GM23338 (cell line): ENCODE data around the gene CEACAM19. TPM values are rescaled to one million over a fixed set of nuclear protein-coding genes. Genes with fewer than 3 reads are reported as not detected.

Experiments
- ATAC-seq: fragments of 200-7000 bp; cut with Tn5 transposase; 3 replicates; pipeline ENCODE4 v1.9.1; 2020
- DNase-seq: peaks from one replicate; pipeline ENCODE4 v3.0.0-alpha.2; 2015; ENCODE audit warnings: low spot score
- H2AFZ ChIP-seq: fragments of 200-600 bp; sonication (generic); 2 replicates; pipeline ENCODE4 v1.8.0; 2016; ENCODE audit warnings: antibody characterized with exemption, mild to moderate bottlenecking, moderate library complexity
- H3F3A ChIP-seq: fragments of 200-600 bp; sonication (generic); replicated peaks from 2 replicates; pipeline ENCODE4 v1.8.0; 2017; ENCODE audit warnings: antibody characterized with exemption, mixed run types, low read depth
- H3K27ac ChIP-seq: fragments of 200-600 bp; sonication (generic); 2 replicates; pipeline ENCODE4 v1.6.1; 2016; ENCODE audit warnings: low read depth
- H3K27me3 ChIP-seq: fragments of 200-600 bp; sonication (generic); 2 replicates; pipeline ENCODE4 v1.8.0; 2016; ENCODE audit warnings: mild to moderate bottlenecking, mixed run types, moderate library complexity; ENCODE audit not compliant: insufficient read depth
- H3K36me3 ChIP-seq: fragments of 200-600 bp; sonication (generic); 2 replicates; pipeline ENCODE4 v1.8.0; 2016; ENCODE audit warnings: mild to moderate bottlenecking; ENCODE audit not compliant: insufficient read depth
- H3K4me1 ChIP-seq: fragments of 200-600 bp; sonication (generic); 2 replicates; pipeline ENCODE4 v1.8.0; 2016; ENCODE audit warnings: mild to moderate bottlenecking, moderate library complexity; ENCODE audit not compliant: insufficient read depth
- H3K4me2 ChIP-seq: fragments of 200-600 bp; sonication (generic); 2 replicates; pipeline ENCODE4 v1.7.1; 2017; ENCODE audit warnings: mixed run types
- H3K4me3 ChIP-seq: fragments of 200-600 bp; sonication (generic); 2 replicates; pipeline ENCODE4 v1.6.1; 2016; ENCODE audit warnings: mixed run types
- H3K79me2 ChIP-seq: fragments of 200-600 bp; sonication (generic); replicated peaks from 2 replicates; pipeline ENCODE4 v1.8.0; 2017; ENCODE audit warnings: mild to moderate bottlenecking; ENCODE audit not compliant: insufficient read depth
- H3K9me2 ChIP-seq: fragments of 200-600 bp; sonication (generic); 2 replicates; pipeline ENCODE4 v1.8.0; 2017; ENCODE audit not compliant: insufficient read depth
- H4K20me1 ChIP-seq: fragments of 200-600 bp; sonication (generic); replicated peaks from 2 replicates; pipeline ENCODE4 v1.8.0; 2017; ENCODE audit warnings: mild to moderate bottlenecking; ENCODE audit not compliant: insufficient read depth
- H3K27ac Mint-ChIP-seq: 2 replicates; pipeline ENCODE4 v1.8.0; 2020; ENCODE audit warnings: inconsistent platforms, mild to moderate bottlenecking, moderate library complexity, mixed read lengths
- H3K27me3 Mint-ChIP-seq: 3 replicates; pipeline ENCODE4 v1.8.0; 2022; ENCODE audit warnings: low read depth, mild to moderate bottlenecking, moderate library complexity, mixed read lengths, inconsistent platforms; ENCODE audit not compliant: insufficient read depth, poor library complexity
- H3K36me3 Mint-ChIP-seq: 3 replicates; pipeline ENCODE4 v1.8.0; 2021; ENCODE audit warnings: low read depth, mild to moderate bottlenecking, inconsistent platforms, moderate library complexity, mixed read lengths
- H3K4me1 Mint-ChIP-seq: 3 replicates; pipeline ENCODE4 v1.8.0; 2020; ENCODE audit warnings: mild to moderate bottlenecking, inconsistent platforms, mixed read lengths
- H3K4me3 Mint-ChIP-seq: 3 replicates; pipeline ENCODE4 v1.8.0; 2021; ENCODE audit warnings: moderate library complexity, mild to moderate bottlenecking, inconsistent platforms, mixed read lengths
- H3K9me3 Mint-ChIP-seq: 3 replicates; pipeline ENCODE4 v1.8.0; 2020; ENCODE audit warnings: moderate library complexity, mild to moderate bottlenecking, inconsistent platforms, mixed read lengths
- CREB1 ChIP-seq: fragments of 250-450 bp; sonication (Bioruptor Pico); IDR thresholded peaks from 2 replicates; pipeline ENCODE4 v1.5.0; 2020; ENCODE audit warnings: low read depth, mild to moderate bottlenecking, moderate library complexity
- EZH2phosphoT487 ChIP-seq: fragments of 200-600 bp; sonication (generic); IDR thresholded peaks from one replicate; pipeline ENCODE4 v1.8.1; 2018; ENCODE audit warnings: antibody characterized with exemption; ENCODE audit not compliant: unreplicated experiment
- JUNB ChIP-seq: IDR thresholded peaks from one replicate; pipeline ENCODE4 v1.6.1; 2016; ENCODE audit warnings: antibody characterized with exemption; ENCODE audit not compliant: unreplicated experiment
- NANOG ChIP-seq: IDR thresholded peaks from 2 replicates; pipeline ENCODE4 v1.6.1; 2016; ENCODE audit warnings: antibody characterized with exemption, borderline replicate concordance
- POLR2AphosphoS5 ChIP-seq: IDR thresholded peaks from 2 replicates; pipeline ENCODE4 v1.6.1; 2016; ENCODE audit warnings: antibody characterized with exemption, low read depth
- STAT1 ChIP-seq: IDR thresholded peaks from one replicate; pipeline ENCODE4 v1.6.1; 2016; ENCODE audit warnings: antibody characterized with exemption; ENCODE audit not compliant: unreplicated experiment
- ZNF114 ChIP-seq: fragments of 250-450 bp; sonication (Bioruptor Pico); IDR thresholded peaks from 2 replicates; pipeline ENCODE4 v1.5.0; 2020; ENCODE audit warnings: mild to moderate bottlenecking, moderate library complexity
- ZNF331 ChIP-seq: fragments of 250-450 bp; sonication (Bioruptor Pico); IDR thresholded peaks from 2 replicates; pipeline ENCODE4 v1.5.0; 2020; ENCODE audit warnings: low read depth, mild to moderate bottlenecking, moderate library complexity
- polyA plus RNA-seq: library from polyadenylated mRNA; unstranded; fragments of >200 nt; fragmentation: Nextera tagmentation; extraction: Ambion mirVana; gene quantifications from 2 replicates; pipeline ENCODE4 v1.2.1, GENCODE V29; 2016
- total RNA-seq: library from RNA; depleted of rRNA; stranded (reverse); fragments of >200 nt; shearing (Covaris generic); gene quantifications from 2 replicates; pipeline ENCODE4 v1.2.3, GENCODE V29; 2014
- TF ChIP-seq, protein P1 (sequence below): IDR thresholded peaks from 2 replicates; pipeline ENCODE4 v1.6.1; 2016; ENCODE audit warnings: antibody characterized with exemption
- TF ChIP-seq, protein P2 (sequence below): IDR thresholded peaks from one replicate; pipeline ENCODE4 v1.6.1; 2018; ENCODE audit warnings: antibody characterized with exemption; ENCODE audit not compliant: unreplicated experiment
- TF ChIP-seq, protein P3 (sequence below), 2 experiments: fragments of 200-600 bp in 1 of 2; sonication (generic) in 1 of 2; conservative IDR thresholded peaks; 2 replicates each; pipeline versions ENCODE4 v1.5.1 to v1.6.1; 2016 to 2017; ENCODE audit warnings: antibody characterized with exemption in 2 of 2, low read depth in 2 of 2, mild to moderate bottlenecking in 2 of 2, moderate library complexity in 1 of 2

Gene CEACAM19
- total and polyA plus RNA-seq, 2 experiments from 2014 or later = 0.38 to 0.76 TPM

DNA sequence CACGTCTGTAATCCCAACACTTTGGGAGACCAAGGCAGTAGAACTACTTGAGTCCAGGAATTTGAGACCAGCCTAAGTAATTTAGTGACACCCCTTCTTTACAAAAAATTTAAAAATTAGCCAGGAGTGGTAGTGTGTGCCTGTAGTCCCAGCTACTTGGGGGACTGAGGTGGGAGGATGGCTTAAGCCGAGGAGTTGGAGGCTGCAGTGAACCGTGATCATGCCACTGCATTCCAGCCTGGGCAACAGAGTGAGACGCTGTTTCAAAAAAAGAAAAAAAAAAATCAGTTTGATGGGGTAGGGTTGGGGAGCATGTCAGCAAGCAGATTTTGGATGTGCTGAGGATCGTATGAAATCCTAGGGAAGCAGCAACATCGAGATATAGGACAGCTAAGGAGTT is 4.2 kb downstream of the CEACAM19 start:
- H3K9me2 ChIP-seq = no peaks in the 10 kb centered on the region
- H4K20me1 ChIP-seq = no peaks in the 10 kb centered on the region
- ATAC-seq (no peak), DNase-seq (no peak)
- H3K27me3 Mint-ChIP-seq = peaks cover 5% of the 10 kb centered on the region
- H3K4me2 ChIP-seq = no peak overlapping the region
- H3F3A ChIP-seq = no peaks in the 10 kb centered on the region
- H3K4me3 ChIP-seq = no peak overlapping the region
- H3K4me1 ChIP-seq = no peaks in the 10 kb centered on the region
- H3K27me3 ChIP-seq = no peaks in the 10 kb centered on the region
- H3K79me2 ChIP-seq = no peaks in the 10 kb centered on the region
- no peak overlapping the region for H3K4me3 Mint-ChIP-seq
- H3K27ac ChIP-seq = no peak overlapping the region
- H2AFZ ChIP-seq = no peak overlapping the region
- peaks cover 2% of the 10 kb centered on the region; the same call in 2 of the 3 replicates for H3K4me1 Mint-ChIP-seq
- TF ChIP-seq ZNF114 (CRISPR knock-in tag) (no peak), NANOG (no peak), POLR2AphosphoS5 (no peak), STAT1 (no peak), JUNB (no peak), CREB1 (no peak), EZH2phosphoT487 (no peak), ZNF331 (CRISPR knock-in tag) (no peak)
- TF ChIP-seq, protein P1, sequence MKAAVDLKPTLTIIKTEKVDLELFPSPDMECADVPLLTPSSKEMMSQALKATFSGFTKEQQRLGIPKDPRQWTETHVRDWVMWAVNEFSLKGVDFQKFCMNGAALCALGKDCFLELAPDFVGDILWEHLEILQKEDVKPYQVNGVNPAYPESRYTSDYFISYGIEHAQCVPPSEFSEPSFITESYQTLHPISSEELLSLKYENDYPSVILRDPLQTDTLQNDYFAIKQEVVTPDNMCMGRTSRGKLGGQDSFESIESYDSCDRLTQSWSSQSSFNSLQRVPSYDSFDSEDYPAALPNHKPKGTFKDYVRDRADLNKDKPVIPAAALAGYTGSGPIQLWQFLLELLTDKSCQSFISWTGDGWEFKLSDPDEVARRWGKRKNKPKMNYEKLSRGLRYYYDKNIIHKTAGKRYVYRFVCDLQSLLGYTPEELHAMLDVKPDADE = no peak
- TF ChIP-seq, protein P2, sequence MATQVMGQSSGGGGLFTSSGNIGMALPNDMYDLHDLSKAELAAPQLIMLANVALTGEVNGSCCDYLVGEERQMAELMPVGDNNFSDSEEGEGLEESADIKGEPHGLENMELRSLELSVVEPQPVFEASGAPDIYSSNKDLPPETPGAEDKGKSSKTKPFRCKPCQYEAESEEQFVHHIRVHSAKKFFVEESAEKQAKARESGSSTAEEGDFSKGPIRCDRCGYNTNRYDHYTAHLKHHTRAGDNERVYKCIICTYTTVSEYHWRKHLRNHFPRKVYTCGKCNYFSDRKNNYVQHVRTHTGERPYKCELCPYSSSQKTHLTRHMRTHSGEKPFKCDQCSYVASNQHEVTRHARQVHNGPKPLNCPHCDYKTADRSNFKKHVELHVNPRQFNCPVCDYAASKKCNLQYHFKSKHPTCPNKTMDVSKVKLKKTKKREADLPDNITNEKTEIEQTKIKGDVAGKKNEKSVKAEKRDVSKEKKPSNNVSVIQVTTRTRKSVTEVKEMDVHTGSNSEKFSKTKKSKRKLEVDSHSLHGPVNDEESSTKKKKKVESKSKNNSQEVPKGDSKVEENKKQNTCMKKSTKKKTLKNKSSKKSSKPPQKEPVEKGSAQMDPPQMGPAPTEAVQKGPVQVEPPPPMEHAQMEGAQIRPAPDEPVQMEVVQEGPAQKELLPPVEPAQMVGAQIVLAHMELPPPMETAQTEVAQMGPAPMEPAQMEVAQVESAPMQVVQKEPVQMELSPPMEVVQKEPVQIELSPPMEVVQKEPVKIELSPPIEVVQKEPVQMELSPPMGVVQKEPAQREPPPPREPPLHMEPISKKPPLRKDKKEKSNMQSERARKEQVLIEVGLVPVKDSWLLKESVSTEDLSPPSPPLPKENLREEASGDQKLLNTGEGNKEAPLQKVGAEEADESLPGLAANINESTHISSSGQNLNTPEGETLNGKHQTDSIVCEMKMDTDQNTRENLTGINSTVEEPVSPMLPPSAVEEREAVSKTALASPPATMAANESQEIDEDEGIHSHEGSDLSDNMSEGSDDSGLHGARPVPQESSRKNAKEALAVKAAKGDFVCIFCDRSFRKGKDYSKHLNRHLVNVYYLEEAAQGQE = no peak
- TF ChIP-seq, protein P3, sequence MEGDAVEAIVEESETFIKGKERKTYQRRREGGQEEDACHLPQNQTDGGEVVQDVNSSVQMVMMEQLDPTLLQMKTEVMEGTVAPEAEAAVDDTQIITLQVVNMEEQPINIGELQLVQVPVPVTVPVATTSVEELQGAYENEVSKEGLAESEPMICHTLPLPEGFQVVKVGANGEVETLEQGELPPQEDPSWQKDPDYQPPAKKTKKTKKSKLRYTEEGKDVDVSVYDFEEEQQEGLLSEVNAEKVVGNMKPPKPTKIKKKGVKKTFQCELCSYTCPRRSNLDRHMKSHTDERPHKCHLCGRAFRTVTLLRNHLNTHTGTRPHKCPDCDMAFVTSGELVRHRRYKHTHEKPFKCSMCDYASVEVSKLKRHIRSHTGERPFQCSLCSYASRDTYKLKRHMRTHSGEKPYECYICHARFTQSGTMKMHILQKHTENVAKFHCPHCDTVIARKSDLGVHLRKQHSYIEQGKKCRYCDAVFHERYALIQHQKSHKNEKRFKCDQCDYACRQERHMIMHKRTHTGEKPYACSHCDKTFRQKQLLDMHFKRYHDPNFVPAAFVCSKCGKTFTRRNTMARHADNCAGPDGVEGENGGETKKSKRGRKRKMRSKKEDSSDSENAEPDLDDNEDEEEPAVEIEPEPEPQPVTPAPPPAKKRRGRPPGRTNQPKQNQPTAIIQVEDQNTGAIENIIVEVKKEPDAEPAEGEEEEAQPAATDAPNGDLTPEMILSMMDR (conservative IDR thresholded peaks at IDR 0.05; ENCODE audit: low read depth in 2 of 2) = no peak
- no peaks in the 10 kb centered on the region for H3K36me3 ChIP-seq
- no peak overlapping the region for H3K27ac Mint-ChIP-seq
- H3K9me3 Mint-ChIP-seq = no peaks in the 10 kb centered on the region; the same call in 2 of the 3 replicates
- 0 out of 3 replicates have a peak, but pooled peaks cover 3% of the 10 kb centered on the region for H3K36me3 Mint-ChIP-seq
